H7 (cell line): ENCODE results near the gene CANT1. TPM values are rescaled to one million over a fixed set of nuclear protein-coding genes. Genes with fewer than 3 reads are reported as not detected.

ENCODE experiments used
- DNase-seq: peaks from one replicate; pipeline ENCODE4 v3.0.0; 2012
- H3K27me3 ChIP-seq: 2 replicates; pipeline ENCODE4 v1.6.0; 2011; ENCODE audit warnings: mild to moderate bottlenecking, low read length; ENCODE audit not compliant: control insufficient read depth, insufficient read depth
- H3K36me3 ChIP-seq: replicated peaks from 2 replicates; pipeline ENCODE4 v1.5.1; 2011; ENCODE audit warnings: low read length; ENCODE audit not compliant: control insufficient read depth, insufficient read depth
- H3K4me3 ChIP-seq: 2 replicates; pipeline ENCODE4 v1.5.1; 2011; ENCODE audit warnings: low read depth, mild to moderate bottlenecking, control low read depth, low read length, moderate library complexity; ENCODE audit not compliant: insufficient read depth
- total RNA-seq: library from RNA; depleted of rRNA; stranded (reverse); fragments of >200 nt; shearing (Covaris generic); gene quantifications from 2 replicates; pipeline ENCODE4 v1.2.3, GENCODE V29; 2014

Gene CANT1
- total RNA-seq, 1 experiment from 2014 or later, result 29.6 TPM

DNA sequence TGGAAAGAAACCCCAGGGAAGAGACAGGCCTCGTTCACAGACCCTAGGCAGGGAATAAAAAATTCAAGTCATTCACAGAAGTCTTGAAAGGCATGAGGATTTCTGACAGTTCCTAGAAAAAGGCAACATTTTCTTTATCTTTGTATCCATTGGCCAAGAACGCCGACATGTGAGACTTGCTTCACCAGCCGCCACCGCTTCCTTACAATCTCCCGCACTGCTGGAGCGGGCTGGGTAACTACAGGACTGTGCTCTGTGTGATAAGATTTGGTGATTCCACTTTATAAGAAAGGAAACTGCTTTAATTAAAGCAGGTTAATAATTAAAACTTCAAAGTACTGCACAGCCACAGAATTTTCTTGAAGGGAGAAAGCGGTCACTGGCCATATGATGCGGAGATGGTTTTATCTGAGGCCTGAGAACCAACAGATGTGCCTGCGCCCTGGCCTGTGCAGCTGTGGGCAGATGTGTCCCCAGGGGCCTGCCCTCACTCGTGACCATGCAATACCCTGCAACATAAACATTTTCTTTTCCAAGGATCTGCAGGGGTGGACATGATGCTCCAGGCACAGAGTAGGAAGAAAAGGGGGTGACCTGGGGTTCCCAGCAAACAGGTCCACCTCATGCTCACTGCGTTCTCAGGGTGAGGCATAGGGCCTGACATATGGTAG is 16.9 kb downstream of the CANT1 start:
- peaks cover 3% of the 10 kb centered on the region for H3K36me3 ChIP-seq
- H3K27me3 ChIP-seq, result no peaks in the 10 kb centered on the region

DNA sequence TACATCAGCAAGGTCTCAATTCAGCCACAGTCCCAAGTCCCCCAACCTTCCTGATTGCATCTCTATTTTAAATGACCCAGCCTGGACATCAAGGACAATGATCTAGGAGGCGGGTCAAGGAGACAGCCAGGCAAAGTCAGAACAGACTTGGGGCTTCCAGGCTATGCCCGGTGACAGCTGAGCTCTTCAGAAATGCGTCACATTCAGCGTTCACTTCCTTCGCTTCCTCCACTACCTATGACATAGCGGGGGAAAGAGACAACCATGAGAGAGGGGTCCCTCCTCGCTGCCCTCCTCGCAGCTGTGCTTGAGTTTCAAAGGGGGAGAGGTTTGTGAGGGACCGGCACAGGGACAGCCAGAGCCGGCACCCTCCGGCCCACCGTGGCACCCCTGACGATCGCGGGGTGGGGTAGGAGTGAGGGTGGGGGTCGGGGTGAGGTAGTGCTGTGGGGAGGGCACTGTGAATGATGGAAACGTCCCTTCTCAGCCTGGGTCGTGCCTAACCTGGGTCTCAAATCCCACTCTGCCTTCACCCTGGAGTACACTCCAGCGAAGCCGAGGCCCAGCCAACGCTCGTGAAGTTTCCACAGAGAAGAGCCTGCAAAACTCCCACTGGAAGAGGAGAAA is 17.5 kb downstream of the CANT1 start:
- DNase-seq, result peak; percentile 32
- no peak overlapping the region for H3K4me3 ChIP-seq

More for the DNA sequence above, 16.9 kb downstream of the CANT1 start:
- DNase-seq, result no peak
- H3K4me3 ChIP-seq, result no peak overlapping the region

DNA sequence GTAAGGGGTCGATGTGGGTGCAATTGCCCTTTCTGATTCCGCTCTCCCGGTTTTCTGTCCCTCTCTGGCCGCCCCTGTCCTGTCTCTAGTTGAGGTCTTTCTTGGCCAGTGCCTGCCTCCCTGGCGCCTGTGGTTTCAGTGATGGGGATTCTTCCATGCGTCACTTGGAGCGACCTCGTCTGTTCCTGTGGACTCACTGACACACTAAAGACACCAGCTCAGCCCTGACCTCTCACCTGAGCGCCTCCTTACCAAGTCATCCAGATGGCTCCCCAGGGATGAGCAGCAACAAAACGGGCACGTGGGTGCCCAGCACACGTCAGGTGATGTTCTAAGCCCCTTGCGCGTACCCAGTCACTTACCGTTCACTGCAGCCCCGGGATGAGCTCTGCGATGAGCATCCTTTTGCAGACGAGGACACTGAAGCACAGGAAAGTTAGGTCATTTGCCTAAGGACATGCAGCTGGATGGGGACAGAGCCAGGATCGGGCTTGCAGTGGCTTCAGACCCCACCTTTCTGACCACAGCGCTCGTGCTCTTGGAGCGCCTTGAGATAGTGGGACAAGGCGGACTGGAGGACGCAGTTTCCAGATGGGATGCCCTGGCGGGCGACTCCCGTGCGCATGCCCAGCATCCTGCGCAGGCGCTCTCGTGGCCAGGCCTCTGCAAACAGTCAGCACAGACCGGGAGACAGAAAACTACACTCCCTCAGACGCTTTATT is 18.4 kb downstream of the CANT1 start:
- H3K36me3 ChIP-seq, result no peaks in the 10 kb centered on the region; the same call in none of the 2 replicates
- DNase-seq, result no peak
- no peak overlapping the region for H3K4me3 ChIP-seq
- no peaks in the 10 kb centered on the region for H3K27me3 ChIP-seq

More for the DNA sequence above, 17.5 kb downstream of the CANT1 start:
- Histone ChIP-seq H3K27me3 (no peaks in the 10 kb centered on the region), H3K36me3 (peaks cover 2% of the 10 kb centered on the region)

DNA sequence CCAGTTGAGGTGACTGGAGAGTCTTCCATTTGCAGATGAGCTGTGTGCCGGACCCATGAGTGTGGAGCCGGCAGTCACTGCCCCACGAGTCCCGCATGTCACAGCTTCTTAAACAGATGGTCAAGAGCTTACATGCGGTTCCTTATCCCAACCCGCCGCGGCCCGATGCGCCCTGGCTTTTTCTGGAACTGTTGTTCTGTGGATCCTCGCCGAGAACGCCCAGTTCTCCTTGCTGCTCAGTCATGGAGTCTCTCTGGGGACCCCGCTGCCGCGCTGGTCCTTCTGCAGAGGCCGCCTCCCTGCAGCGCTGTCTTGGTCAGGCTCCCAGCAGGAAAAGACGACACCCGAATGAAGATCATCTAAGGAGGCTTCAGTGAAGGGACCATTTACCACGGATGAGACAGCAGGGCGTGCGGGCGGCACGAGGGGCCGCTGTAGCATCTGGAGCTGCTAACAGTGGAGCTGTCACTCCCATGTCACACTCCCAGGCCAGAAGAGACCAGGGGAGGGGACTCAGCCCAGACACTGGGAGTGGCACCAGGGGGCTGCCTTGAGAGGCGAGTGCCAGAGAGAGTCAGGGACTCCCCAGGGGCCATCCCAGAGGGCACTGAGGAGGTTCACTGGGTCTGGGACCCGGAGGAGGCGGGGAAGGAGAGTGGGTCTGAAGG is 19.1 kb downstream of the CANT1 start:
- H3K27me3 ChIP-seq, result no peaks in the 10 kb centered on the region
- no peaks in the 10 kb centered on the region; the same call in none of the 2 replicates for H3K36me3 ChIP-seq
- DNase-seq, result no peak
- H3K4me3 ChIP-seq, result no peak overlapping the region

- H3K36me3 ChIP-seq, result no peaks in the 10 kb centered on the region; the same call in 1 of the 2 replicates
- H3K27me3 ChIP-seq, result no peaks in the 10 kb centered on the region
- H3K4me3 ChIP-seq, result no peak overlapping the region
- no peak for DNase-seq
Measured at GRCh38 chr17:78988152-78988551, 21.4 kb downstream of the CANT1 start.

- Histone ChIP-seq H3K4me3 (peak overlapping the region; percentile 11; the same call in 1 of the 2 replicates), H3K27me3 (no peaks in the 10 kb centered on the region), H3K36me3 (no peaks in the 10 kb centered on the region; the same call in 1 of the 2 replicates)
- no peak for DNase-seq
Measured at GRCh38 chr17:78986649-78987328, 22.8 kb downstream of the CANT1 start.

- no peak for DNase-seq
- Histone ChIP-seq H3K36me3 (no peaks in the 10 kb centered on the region; the same call in 1 of the 2 replicates), H3K4me3 (no peak overlapping the region), H3K27me3 (no peaks in the 10 kb centered on the region)
Measured at GRCh38 chr17:78986048-78986648, 23.4 kb downstream of the CANT1 start.

DNA sequence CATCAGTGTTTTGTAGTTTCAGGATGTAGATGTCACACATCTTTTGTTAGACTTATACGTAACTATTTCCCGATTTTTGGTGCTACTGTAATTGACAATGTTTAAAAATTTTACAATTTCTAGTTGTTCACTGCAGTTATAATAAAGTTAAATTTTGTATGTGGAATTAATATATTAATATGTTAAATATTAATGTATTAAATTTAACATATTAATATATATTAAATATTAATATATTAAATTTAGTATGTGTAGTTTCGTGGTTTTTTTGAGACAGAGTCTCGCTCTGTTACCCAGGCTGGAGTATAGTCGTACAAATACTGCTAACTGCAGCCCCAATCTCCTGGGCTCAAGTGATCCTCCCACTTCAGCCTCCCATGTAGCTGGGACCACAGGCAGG is 24.2 kb downstream of the CANT1 start:
- no peak overlapping the region for H3K4me3 ChIP-seq
- no peaks in the 10 kb centered on the region; the same call in 1 of the 2 replicates for H3K36me3 ChIP-seq
- DNase-seq, result no peak
- H3K27me3 ChIP-seq, result no peaks in the 10 kb centered on the region

GRCh38 chr17:78981010-78981888 is 28.3 kb downstream of the CANT1 start:
- no peak overlapping the region for H3K4me3 ChIP-seq
- H3K36me3 ChIP-seq, result no peaks in the 10 kb centered on the region
- no peak for DNase-seq
- no peaks in the 10 kb centered on the region for H3K27me3 ChIP-seq

- Histone ChIP-seq H3K36me3 (no peaks in the 10 kb centered on the region), H3K4me3 (no peak overlapping the region), H3K27me3 (no peaks in the 10 kb centered on the region)
- DNase-seq, result no peak
Measured at GRCh38 chr17:78980624-78980972, 29.0 kb downstream of the CANT1 start.

GRCh38 chr17:78979780-78980623 is 29.6 kb downstream of the CANT1 start, which contains the start of gene LGALS3BP:
LGALS3BP (minus strand) TSS chr17:78979923; CDS start chr17:78977191, 2,732 bp downstream.
- H3K4me3 ChIP-seq, result peak within 1 kb of the TSS; percentile 21; the same call in 1 of the 2 replicates
- no peaks in the 10 kb centered on the region for H3K27me3 ChIP-seq
- H3K36me3 ChIP-seq, result no peaks in the 10 kb centered on the region
- peak; percentile 95 for DNase-seq
